WTC11 (cell line): ENCODE results near the gene FOXS1.

Experiments used
- AR ChIP-seq: fragments of 250-450 bp; sonication (Bioruptor Pico); IDR thresholded peaks from 2 replicates; pipeline ENCODE4 v1.9.0; 2021; ENCODE audit warnings: mild to moderate bottlenecking
- CTCF ChIP-seq: fragments of 200-600 bp; IDR thresholded peaks from 2 replicates; pipeline ENCODE4 v1.8.0; 2022; ENCODE audit warnings: antibody characterized with exemption
- ERG ChIP-seq: fragments of 250-450 bp; sonication (Bioruptor Pico); IDR thresholded peaks from 2 replicates; pipeline ENCODE4 v1.8.0; 2021; ENCODE audit warnings: mild to moderate bottlenecking
- ETV6 ChIP-seq: sonication (generic); formaldehyde crosslinking; IDR thresholded peaks from 2 replicates; pipeline ENCODE4 v1.8.1; 2022; ENCODE audit warnings: mild to moderate bottlenecking, missing genetic modification reagents
- HMGXB4 ChIP-seq: sonication (generic); formaldehyde crosslinking; IDR thresholded peaks from 2 replicates; pipeline ENCODE4 v1.8.1; 2023; ENCODE audit warnings: mild to moderate bottlenecking, moderate library complexity, missing genetic modification reagents
- JAZF1 ChIP-seq: fragments of 250-450 bp; sonication (Bioruptor Pico); IDR thresholded peaks from 2 replicates; pipeline ENCODE4 v1.9.0; 2021; ENCODE audit warnings: moderate library complexity, mild to moderate bottlenecking, inconsistent platforms
- JUN ChIP-seq: sonication (generic); formaldehyde crosslinking; IDR thresholded peaks from 2 replicates; pipeline ENCODE4 v1.8.0; 2023; ENCODE audit warnings: mild to moderate bottlenecking, missing genetic modification reagents
- NFYB ChIP-seq: sonication (generic); formaldehyde crosslinking; conservative IDR thresholded peaks from 2 replicates; pipeline ENCODE4 v1.8.0; 2022; ENCODE audit warnings: low read depth, missing genetic modification reagents
- TF ChIP-seq, protein P1 (sequence below): sonication (generic); formaldehyde crosslinking; IDR thresholded peaks from 2 replicates; pipeline ENCODE4 v1.8.1; 2023; ENCODE audit warnings: mild to moderate bottlenecking, missing genetic modification reagents, moderate library complexity
- TF ChIP-seq, protein P2 (sequence below): sonication (generic); formaldehyde crosslinking; IDR thresholded peaks from 2 replicates; pipeline ENCODE4 v1.8.0; 2023; ENCODE audit warnings: missing genetic modification reagents

DNA sequence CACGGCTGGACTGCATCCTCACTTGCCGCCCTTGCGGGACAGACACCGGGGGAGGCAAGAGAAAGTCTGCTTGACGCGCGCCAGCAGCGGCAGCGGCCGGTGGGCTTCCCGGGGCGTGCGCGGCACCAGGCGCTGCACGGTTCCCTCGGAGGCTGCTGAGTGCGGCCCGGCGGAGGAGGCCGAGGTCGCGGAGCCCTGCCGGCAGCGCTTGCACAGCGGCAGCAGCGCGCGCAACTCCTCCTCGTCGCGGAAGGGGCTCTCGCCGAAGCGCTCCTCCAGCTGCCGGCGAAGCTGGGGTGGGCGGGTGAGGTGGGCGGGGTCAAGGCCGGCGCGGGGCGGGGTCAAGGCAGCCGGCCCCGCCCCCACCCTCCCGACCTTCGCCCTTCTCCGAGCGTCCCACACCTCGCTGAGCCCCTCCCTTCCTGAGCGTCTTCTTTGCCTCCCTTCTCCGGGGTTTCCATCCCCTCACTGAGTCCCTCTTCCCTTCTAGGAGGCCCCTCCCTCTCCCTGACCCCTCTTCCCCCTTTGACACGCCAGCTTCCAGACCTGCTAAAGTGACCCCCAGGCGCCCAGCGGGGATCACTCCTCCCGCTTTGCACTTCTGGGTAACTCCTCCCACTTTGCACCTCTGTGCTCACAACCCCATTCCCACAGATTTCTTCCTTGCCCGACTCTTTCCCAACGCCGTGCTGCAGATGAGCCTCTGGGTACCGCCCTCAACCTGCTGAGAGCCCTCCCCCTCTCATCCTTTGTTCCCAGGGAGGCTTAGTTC is 16.2 kb upstream of the FOXS1 start:
- TF ChIP-seq ERG (CRISPR knock-in tag), result no peak
- no peak for TF ChIP-seq ETV6
- no peak for TF ChIP-seq JAZF1
- TF ChIP-seq CTCF, result no peak
- no peak for TF ChIP-seq AR (CRISPR knock-in tag)
- peak; percentile 55; the same call in 1 of the 2 replicates for TF ChIP-seq HMGXB4 (CRISPR knock-in tag)
- no peak for TF ChIP-seq JUN (CRISPR knock-in tag)
- TF ChIP-seq, protein P1, sequence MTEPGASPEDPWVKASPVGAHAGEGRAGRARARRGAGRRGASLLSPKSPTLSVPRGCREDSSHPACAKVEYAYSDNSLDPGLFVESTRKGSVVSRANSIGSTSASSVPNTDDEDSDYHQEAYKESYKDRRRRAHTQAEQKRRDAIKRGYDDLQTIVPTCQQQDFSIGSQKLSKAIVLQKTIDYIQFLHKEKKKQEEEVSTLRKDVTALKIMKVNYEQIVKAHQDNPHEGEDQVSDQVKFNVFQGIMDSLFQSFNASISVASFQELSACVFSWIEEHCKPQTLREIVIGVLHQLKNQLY (CRISPR knock-in tag), result no peak
- TF ChIP-seq, protein P2, sequence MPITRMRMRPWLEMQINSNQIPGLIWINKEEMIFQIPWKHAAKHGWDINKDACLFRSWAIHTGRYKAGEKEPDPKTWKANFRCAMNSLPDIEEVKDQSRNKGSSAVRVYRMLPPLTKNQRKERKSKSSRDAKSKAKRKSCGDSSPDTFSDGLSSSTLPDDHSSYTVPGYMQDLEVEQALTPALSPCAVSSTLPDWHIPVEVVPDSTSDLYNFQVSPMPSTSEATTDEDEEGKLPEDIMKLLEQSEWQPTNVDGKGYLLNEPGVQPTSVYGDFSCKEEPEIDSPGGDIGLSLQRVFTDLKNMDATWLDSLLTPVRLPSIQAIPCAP (CRISPR knock-in tag), result no peak
- TF ChIP-seq NFYB (CRISPR knock-in tag), result no peak
